CD4-positive, CD25-positive, alpha-beta regulatory T cell (primary cell): ENCODE data around the gene LENG8. TPM values are rescaled to one million over a fixed set of nuclear protein-coding genes. Genes with fewer than 3 reads are reported as not detected.
"Not testable (repeated sequence)": the region's sequence is repeated elsewhere in the genome, so short reads cannot be mapped to it uniquely, and the experiment has no call there.

ENCODE experiments used
- ATAC-seq, 2 donors: fragments of 150-1000 bp; cut with Tn5 transposase; one replicate each; pipeline ENCODE4 v1.10.0; 2021; ENCODE audit warnings: low read depth in 2 of 2, moderate number of reproducible peaks in 2 of 2, moderate library complexity in 1 of 2
- DNase-seq, 3 donors: peaks; one replicate each; pipeline versions ENCODE4 v3.0.0 to v3.0.0-alpha.2; 2012 to 2022; ENCODE audit warnings: mixed read lengths in 1 of 3
- H3K27ac ChIP-seq: one replicate; pipeline ENCODE4 v1.7.0; 2013; ENCODE audit warnings: mild to moderate bottlenecking, low read length; ENCODE audit not compliant: insufficient read depth, poor library complexity, severe bottlenecking
- H3K27me3 ChIP-seq: one replicate; pipeline ENCODE4 v1.7.0; 2013; ENCODE audit warnings: low read length; ENCODE audit not compliant: control insufficient read depth, insufficient read depth
- H3K36me3 ChIP-seq: one replicate; pipeline ENCODE4 v1.7.0; 2013; ENCODE audit warnings: mild to moderate bottlenecking, low read length, moderate library complexity; ENCODE audit not compliant: control insufficient read depth, insufficient read depth
- H3K4me1 ChIP-seq: 2 replicates; pipeline ENCODE4 v1.7.0; 2013; ENCODE audit warnings: mild to moderate bottlenecking, low read length; ENCODE audit not compliant: insufficient read depth, control insufficient read depth, poor library complexity, severe bottlenecking
- H3K4me3 ChIP-seq: one replicate; pipeline ENCODE4 v1.7.0; 2013; ENCODE audit warnings: low read depth, mild to moderate bottlenecking, low read length, moderate library complexity
- H3K9me3 ChIP-seq, 2 experiments: 1 replicate in 1 of 2; 2 replicates in 1 of 2; pipeline ENCODE4 v1.7.0; 2013; ENCODE audit warnings: low read length in 2 of 2, mild to moderate bottlenecking in 1 of 2, moderate library complexity in 1 of 2; ENCODE audit not compliant: control insufficient read depth in 2 of 2
- H3K27ac Mint-ChIP-seq, 3 donors: one replicate each; pipeline ENCODE4 v1.8.0; 2020 to 2022; ENCODE audit warnings: mild to moderate bottlenecking in 3 of 3, mixed read lengths in 3 of 3, moderate library complexity in 2 of 3
- H3K27me3 Mint-ChIP-seq: one replicate; pipeline ENCODE4 v1.8.0; 2022; ENCODE audit warnings: mild to moderate bottlenecking, mixed read lengths
- H3K36me3 Mint-ChIP-seq: one replicate; pipeline ENCODE4 v1.8.0; 2020; ENCODE audit warnings: mixed read lengths
- H3K4me1 Mint-ChIP-seq, 4 donors: one replicate each; pipeline ENCODE4 v1.8.0; 2020 to 2022; ENCODE audit warnings: mixed read lengths in 4 of 4, mild to moderate bottlenecking in 1 of 4
- H3K4me3 Mint-ChIP-seq, 4 donors: one replicate each; pipeline ENCODE4 v1.8.0; 2020 to 2022; ENCODE audit warnings: mild to moderate bottlenecking in 4 of 4, mixed read lengths in 4 of 4, moderate library complexity in 3 of 4
- H3K9me3 Mint-ChIP-seq, 7 donors: one replicate each; pipeline ENCODE4 v1.8.0; 2020 to 2022; ENCODE audit warnings: mixed read lengths in 7 of 7, mild to moderate bottlenecking in 3 of 7, moderate library complexity in 2 of 7
- polyA plus RNA-seq, 4 donors: library from polyadenylated mRNA; unstranded; fragments of 300-500 nt; fragmentation: Illumina TruSeq; gene quantifications; one replicate each; pipeline ENCODE4 v1.2.3, GENCODE V29; 2021
- total RNA-seq: library from RNA; stranded (reverse); gene quantifications from one replicate; pipeline ENCODE4 v1.2.3, GENCODE V29; 2022

Gene LENG8
- total and polyA plus RNA-seq, 5 donors from 2014 or later, result 3.9 to 558 (median 6.5) TPM

DNA sequence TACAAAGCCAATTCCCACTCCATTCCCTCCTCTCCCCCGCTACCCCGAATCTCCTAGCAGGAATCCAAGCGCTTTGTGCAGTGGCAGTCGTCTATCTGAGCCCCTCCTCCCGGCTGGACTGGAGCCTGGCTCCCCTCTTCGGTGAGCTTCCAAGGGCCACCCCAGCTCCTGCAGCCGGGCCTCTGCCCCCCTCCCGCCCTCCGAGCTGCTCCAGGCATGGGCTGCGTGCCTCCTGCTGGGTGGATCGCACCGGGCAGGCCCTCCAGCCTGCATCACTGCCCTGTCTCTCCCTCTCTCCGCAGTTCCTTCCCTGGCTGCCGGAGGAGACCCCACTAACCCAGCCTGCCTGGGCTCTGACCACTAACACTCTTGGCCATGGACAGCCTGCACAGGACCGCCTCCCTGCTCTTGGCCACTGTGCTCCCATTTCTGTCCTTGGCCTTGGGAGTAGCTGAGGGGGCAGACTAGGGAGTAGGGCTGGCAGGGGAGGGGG lies 12.9 kb upstream of the LENG8 start:
- Histone ChIP-seq H3K9me3 (no peaks in the 10 kb centered on the region), H3K4me3 (no peak overlapping the region), H3K4me1 (peaks cover 6% of the 10 kb centered on the region), H3K36me3 (no peaks in the 10 kb centered on the region), H3K27me3 (no peaks in the 10 kb centered on the region), H3K27ac (no peak overlapping the region)
- Mint-ChIP-seq H3K27ac (peak overlapping the region in 1 of 3 donors; percentile 38), H3K4me3 (no peak overlapping the region), H3K9me3 (no peaks in the 10 kb centered on the region), H3K27me3 (peaks cover 9% of the 10 kb centered on the region), H3K4me1 (peaks cover 5 to 29% (median 11%) of the 10 kb centered on the region in 4 donors), H3K36me3 (no peaks in the 10 kb centered on the region)
- DNase-seq, result no peak
- ATAC-seq, result no peak

DNA sequence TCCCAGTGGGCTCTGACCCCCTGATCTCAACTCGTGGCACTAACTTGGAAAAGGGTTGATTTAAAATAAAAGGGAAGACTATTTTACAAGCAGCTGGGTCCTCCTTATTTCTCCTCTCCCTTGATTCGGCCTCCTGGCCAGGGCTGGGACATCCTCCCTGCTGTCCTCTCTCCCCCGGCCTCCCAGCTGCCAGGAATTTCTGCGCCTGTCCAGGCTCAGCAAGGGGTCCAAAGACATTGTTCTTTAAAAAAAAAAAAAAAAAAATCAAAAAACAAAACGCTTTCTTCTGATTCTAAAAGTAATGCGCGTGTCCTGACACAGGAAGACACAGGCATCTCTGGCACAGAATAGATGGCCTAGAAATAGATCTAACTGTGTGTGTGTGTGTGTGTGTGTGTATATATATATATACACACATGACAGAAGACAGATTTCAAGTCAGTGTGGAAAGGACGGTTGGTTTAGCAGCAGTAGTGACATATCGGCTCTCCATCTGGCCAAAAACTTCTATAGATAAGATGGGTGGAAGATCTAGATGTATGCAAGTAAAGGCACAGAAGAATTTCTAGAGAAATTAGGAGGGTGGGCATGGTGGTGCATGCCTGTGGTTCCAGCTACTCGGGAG lies 12.3 kb upstream of the LENG8 start:
- Mint-ChIP-seq H3K4me3 (no peak overlapping the region), H3K36me3 (no peaks in the 10 kb centered on the region), H3K27me3 (peaks cover 4% of the 10 kb centered on the region), H3K4me1 (peaks cover 5 to 27% (median 10%) of the 10 kb centered on the region in 4 donors), H3K9me3 (no peaks in the 10 kb centered on the region), H3K27ac (peak overlapping the region in 1 of 3 donors; percentile 69)
- H3K9me3 ChIP-seq, result no peaks in the 10 kb centered on the region
- no peak overlapping the region for H3K27ac ChIP-seq
- ATAC-seq (no peak), DNase-seq (no peak)
- peaks cover 5% of the 10 kb centered on the region for H3K4me1 ChIP-seq
- H3K36me3 ChIP-seq, result no peaks in the 10 kb centered on the region
- no peaks in the 10 kb centered on the region for H3K27me3 ChIP-seq
- H3K4me3 ChIP-seq, result no peak overlapping the region

- H3K36me3 ChIP-seq, result no peaks in the 10 kb centered on the region
- ATAC-seq, result peak in 1 of 2 donors; percentile 39
- Mint-ChIP-seq H3K4me3 (no peak overlapping the region), H3K4me1 (peaks cover 7 to 23% (median 14%) of the 10 kb centered on the region in 4 donors), H3K9me3 (no peaks in the 10 kb centered on the region), H3K36me3 (peaks cover 8% of the 10 kb centered on the region), H3K27ac (peak overlapping the region in 1 of 3 donors; percentile 55), H3K27me3 (no peaks in the 10 kb centered on the region)
- H3K27ac ChIP-seq, result no peak overlapping the region
- DNase-seq, result peak in 1 of 3 donors; percentile 36
- H3K27me3 ChIP-seq, result no peaks in the 10 kb centered on the region
- H3K4me3 ChIP-seq, result no peak overlapping the region
- H3K9me3 ChIP-seq, result no peaks in the 10 kb centered on the region
- peaks cover 5% of the 10 kb centered on the region for H3K4me1 ChIP-seq
Measured at GRCh38 chr19:54439174-54439851, 9.7 kb upstream of the LENG8 start.

DNA sequence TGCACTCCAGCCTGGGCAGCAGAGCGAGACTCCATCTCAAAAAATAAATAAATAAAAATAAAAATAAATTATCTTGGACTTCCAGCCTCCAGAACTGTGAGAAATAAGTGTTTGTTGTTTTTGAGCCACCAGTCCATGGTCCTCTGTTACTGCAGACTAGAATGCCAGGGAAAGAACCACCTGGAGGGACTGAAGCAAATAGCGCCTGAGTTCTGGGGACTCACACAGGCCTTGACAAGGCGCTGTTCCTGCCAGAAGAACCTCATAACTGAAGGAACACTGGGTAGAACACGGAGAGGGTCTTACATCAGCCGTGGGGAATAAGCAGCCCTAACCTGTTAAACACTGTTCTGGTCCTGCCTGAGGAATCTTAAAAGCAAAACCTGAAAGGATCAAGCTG lies 8.4 kb upstream of the LENG8 start:
- peaks cover 12% of the 10 kb centered on the region for H3K36me3 Mint-ChIP-seq
- H3K4me3 Mint-ChIP-seq, result no peak overlapping the region
- peaks cover 9% of the 10 kb centered on the region for H3K36me3 ChIP-seq
- ATAC-seq (no peak), DNase-seq (no peak)
- peaks cover 7 to 15% (median 10%) of the 10 kb centered on the region in 4 donors for H3K4me1 Mint-ChIP-seq
- no peaks in the 10 kb centered on the region for H3K9me3 Mint-ChIP-seq
- no peaks in the 10 kb centered on the region for H3K4me1 ChIP-seq
- no peaks in the 10 kb centered on the region for H3K27me3 ChIP-seq
- no peak overlapping the region for H3K4me3 ChIP-seq
- H3K27me3 Mint-ChIP-seq, result no peaks in the 10 kb centered on the region
- no peak overlapping the region for H3K27ac ChIP-seq
- H3K27ac Mint-ChIP-seq, result no peak overlapping the region
- no peaks in the 10 kb centered on the region for H3K9me3 ChIP-seq

- no peak overlapping the region for H3K27ac ChIP-seq
- H3K27me3 Mint-ChIP-seq, result peaks cover 11% of the 10 kb centered on the region
- H3K4me1 Mint-ChIP-seq, result peaks cover 5 to 32% (median 18%) of the 10 kb centered on the region in 4 donors
- DNase-seq, result no peak
- H3K9me3 Mint-ChIP-seq, result peaks cover 0 to 4% (median 0%) of the 10 kb centered on the region in 7 donors
- no peaks in the 10 kb centered on the region for H3K27me3 ChIP-seq
- H3K36me3 ChIP-seq, result peaks cover 11% of the 10 kb centered on the region
- H3K4me3 ChIP-seq, result no peak overlapping the region
- peak overlapping the region in 1 of 4 donors; percentile 67 for H3K4me3 Mint-ChIP-seq
- peaks cover 12% of the 10 kb centered on the region for H3K36me3 Mint-ChIP-seq
- peaks cover 17% of the 10 kb centered on the region for H3K4me1 ChIP-seq
- H3K27ac Mint-ChIP-seq, result peak overlapping the region in 1 of 3 donors; percentile 25
- no peak for ATAC-seq
- no peaks in the 10 kb centered on the region for H3K9me3 ChIP-seq
Measured at GRCh38 chr19:54444737-54445136, 4.3 kb upstream of the LENG8 start.

GRCh38 chr19:54446349-54446748 lies 2.6 kb upstream of the LENG8 start:
- Mint-ChIP-seq H3K4me3 (peak overlapping the region in 1 of 4 donors; percentile 7), H3K36me3 (peaks cover 18% of the 10 kb centered on the region), H3K4me1 (peaks cover 5 to 48% (median 31%) of the 10 kb centered on the region in 4 donors), H3K27me3 (peaks cover 11% of the 10 kb centered on the region)
- not testable (repeated sequence) for DNase-seq, H3K27ac ChIP-seq, H3K4me3 ChIP-seq, H3K27ac Mint-ChIP-seq, ATAC-seq, H3K27me3 ChIP-seq, H3K9me3 ChIP-seq, H3K9me3 Mint-ChIP-seq
- Histone ChIP-seq H3K4me1 (peaks cover 33% of the 10 kb centered on the region), H3K36me3 (peaks cover 17% of the 10 kb centered on the region)

DNA sequence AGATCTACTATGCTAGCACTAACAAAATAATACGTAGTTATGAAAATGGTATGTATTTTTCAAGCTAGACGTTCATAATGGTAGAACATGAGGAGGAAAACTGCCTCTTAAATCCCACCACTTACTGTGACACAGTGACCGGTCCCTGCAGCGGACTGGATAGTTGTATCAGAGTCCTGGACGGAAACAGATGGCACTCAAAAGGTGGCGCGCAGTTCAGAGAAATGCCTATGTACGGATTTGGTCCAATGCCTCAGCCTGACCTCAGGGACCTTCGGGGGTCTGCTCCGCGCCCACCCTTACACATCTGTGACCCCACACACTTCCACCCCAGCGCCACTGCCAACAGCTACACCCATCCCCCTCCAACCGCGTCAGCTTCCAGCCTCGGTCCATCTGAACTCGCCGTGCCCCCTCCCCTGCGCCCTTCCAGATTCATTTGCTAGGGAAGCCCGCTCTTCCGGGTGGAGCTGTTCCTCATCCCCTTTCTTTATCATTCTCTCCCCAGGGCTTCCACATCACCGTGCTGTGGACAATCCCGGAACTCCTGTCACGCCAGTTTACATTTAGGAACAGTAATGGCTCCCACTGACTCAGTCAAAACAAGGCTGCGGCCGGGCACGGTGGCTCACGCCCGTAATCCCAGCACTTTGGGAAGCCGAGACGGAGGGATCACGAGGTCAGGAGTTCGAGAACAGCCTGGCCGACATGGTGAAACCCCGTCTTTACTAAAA lies 792 bp upstream of the LENG8 start:
- DNase-seq (peak in 2 of 3 donors; percentile 21 to 43), ATAC-seq (peak in 1 of 2 donors; percentile 5)
- peaks cover 46% of the 10 kb centered on the region for H3K4me1 ChIP-seq
- Mint-ChIP-seq H3K27ac (peak overlapping the region; percentile 98 to 100 (median 100)), H3K9me3 (peaks cover 0 to 4% (median 0%) of the 10 kb centered on the region in 7 donors), H3K36me3 (peaks cover 15% of the 10 kb centered on the region), H3K27me3 (peaks cover 11% of the 10 kb centered on the region), H3K4me3 (peak overlapping the region; percentile 93 to 98 (median 97)), H3K4me1 (peaks cover 6 to 64% (median 34%) of the 10 kb centered on the region in 4 donors)
- peak overlapping the region; percentile 97 for H3K27ac ChIP-seq
- no peaks in the 10 kb centered on the region for H3K9me3 ChIP-seq
- H3K4me3 ChIP-seq, result peak overlapping the region; percentile 90
- no peaks in the 10 kb centered on the region for H3K27me3 ChIP-seq
- H3K36me3 ChIP-seq, result peaks cover 35% of the 10 kb centered on the region
